GM21423 (cell line): ENCODE data around the gene TBC1D9.

Source experiments
- ATAC-seq: cut with Tn5 transposase; IDR thresholded peaks from one replicate; pipeline ENCODE4 v1.9.1; 2021; ENCODE audit warnings: mild to moderate bottlenecking, moderate library complexity; ENCODE audit not compliant: unreplicated experiment

The TBC1D9 gene

GRCh38 chr4:140701071-140701470 lies 55.1 kb downstream of the TBC1D9 start:
- no peak for ATAC-seq

GRCh38 chr4:140697709-140698560 lies 58.2 kb downstream of the TBC1D9 start:
- ATAC-seq, result no peak

- ATAC-seq, result no peak
These were observed 60.7 kb downstream of the TBC1D9 start for GRCh38 chr4:140695483-140695882.

- ATAC-seq, result no peak
These were observed 62.6 kb downstream of the TBC1D9 start for GRCh38 chr4:140693562-140693961.

GRCh38 chr4:140691369-140691768 lies 64.8 kb downstream of the TBC1D9 start:
- ATAC-seq, result no peak

- no peak for ATAC-seq
These were observed 66.1 kb downstream of the TBC1D9 start for GRCh38 chr4:140690093-140690492.

- ATAC-seq, result no peak
These were observed 66.6 kb downstream of the TBC1D9 start for GRCh38 chr4:140689623-140690022.

GRCh38 chr4:140688711-140689598 lies 67.2 kb downstream of the TBC1D9 start:
- ATAC-seq, result no peak

GRCh38 chr4:140686796-140687195 lies 69.4 kb downstream of the TBC1D9 start:
- ATAC-seq, result no peak

GRCh38 chr4:140684314-140684713 lies 71.9 kb downstream of the TBC1D9 start:
- ATAC-seq, result no peak

GRCh38 chr4:140681201-140681600 lies 75.0 kb downstream of the TBC1D9 start:
- no peak for ATAC-seq

GRCh38 chr4:140680686-140681085 lies 75.5 kb downstream of the TBC1D9 start:
- ATAC-seq, result no peak

- ATAC-seq, result no peak
These were observed 76.6 kb downstream of the TBC1D9 start for GRCh38 chr4:140679576-140679975.

GRCh38 chr4:140675599-140676231 lies 80.5 kb downstream of the TBC1D9 start:
- ATAC-seq, result no peak

GRCh38 chr4:140673729-140674128 lies 82.5 kb downstream of the TBC1D9 start:
- ATAC-seq, result no peak

- no peak for ATAC-seq
These were observed 83.8 kb downstream of the TBC1D9 start for GRCh38 chr4:140672416-140672815.

GRCh38 chr4:140668111-140668510 lies 88.1 kb downstream of the TBC1D9 start:
- ATAC-seq, result no peak

- peak; percentile 48 for ATAC-seq
These were observed 89.1 kb downstream of the TBC1D9 start for GRCh38 chr4:140666889-140667614.

- ATAC-seq, result no peak
These were observed 93.9 kb downstream of the TBC1D9 start for GRCh38 chr4:140662082-140662869.

GRCh38 chr4:140661550-140661949 lies 94.6 kb downstream of the TBC1D9 start:
- no peak for ATAC-seq
